NB4 (cell line): Measurements from ENCODE around the gene ALG1L2.
"Not testable (repeated sequence)": the region's sequence is repeated elsewhere in the genome, so short reads cannot be mapped to it uniquely, and the experiment has no call there.

Source experiments
- POLR2A ChIP-seq: IDR thresholded peaks from 2 replicates; pipeline ENCODE4 v1.6.1; 2011; ENCODE audit warnings: mild to moderate bottlenecking; ENCODE audit not compliant: insufficient read length; ENCODE audit errors: extremely low read depth
- TF ChIP-seq, protein P1 (sequence below): IDR thresholded peaks from one replicate; pipeline ENCODE4 v1.5.1; 2012; ENCODE audit warnings: low read depth, low read length
- TF ChIP-seq, protein P2 (sequence below): IDR thresholded peaks from 2 replicates; pipeline ENCODE4 v1.6.1; 2011; ENCODE audit warnings: low read depth, low read length

DNA sequence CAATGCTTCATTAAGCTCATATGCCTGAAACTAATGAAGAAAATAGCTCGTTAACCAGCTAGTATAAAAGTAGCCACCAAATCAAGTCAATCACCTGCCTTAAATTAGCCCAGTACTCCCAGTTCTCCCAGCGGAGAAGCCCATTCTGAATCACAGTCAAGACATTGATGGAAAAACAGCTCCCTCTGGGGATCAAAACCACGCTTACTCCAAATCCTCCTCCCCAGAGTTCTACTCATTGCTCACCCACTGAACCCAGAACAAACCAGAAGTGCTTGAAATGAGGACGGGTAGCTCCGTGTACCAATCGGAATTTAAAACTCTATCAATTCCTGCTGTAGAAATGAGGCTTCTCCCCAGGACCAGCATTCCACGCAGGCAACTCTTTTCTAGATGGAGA lies 54.7 kb downstream of the ALG1L2 start:
- TF ChIP-seq, protein P1, sequence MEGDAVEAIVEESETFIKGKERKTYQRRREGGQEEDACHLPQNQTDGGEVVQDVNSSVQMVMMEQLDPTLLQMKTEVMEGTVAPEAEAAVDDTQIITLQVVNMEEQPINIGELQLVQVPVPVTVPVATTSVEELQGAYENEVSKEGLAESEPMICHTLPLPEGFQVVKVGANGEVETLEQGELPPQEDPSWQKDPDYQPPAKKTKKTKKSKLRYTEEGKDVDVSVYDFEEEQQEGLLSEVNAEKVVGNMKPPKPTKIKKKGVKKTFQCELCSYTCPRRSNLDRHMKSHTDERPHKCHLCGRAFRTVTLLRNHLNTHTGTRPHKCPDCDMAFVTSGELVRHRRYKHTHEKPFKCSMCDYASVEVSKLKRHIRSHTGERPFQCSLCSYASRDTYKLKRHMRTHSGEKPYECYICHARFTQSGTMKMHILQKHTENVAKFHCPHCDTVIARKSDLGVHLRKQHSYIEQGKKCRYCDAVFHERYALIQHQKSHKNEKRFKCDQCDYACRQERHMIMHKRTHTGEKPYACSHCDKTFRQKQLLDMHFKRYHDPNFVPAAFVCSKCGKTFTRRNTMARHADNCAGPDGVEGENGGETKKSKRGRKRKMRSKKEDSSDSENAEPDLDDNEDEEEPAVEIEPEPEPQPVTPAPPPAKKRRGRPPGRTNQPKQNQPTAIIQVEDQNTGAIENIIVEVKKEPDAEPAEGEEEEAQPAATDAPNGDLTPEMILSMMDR, result not testable (repeated sequence)
- not testable (repeated sequence) for TF ChIP-seq POLR2A
- TF ChIP-seq, protein P2, sequence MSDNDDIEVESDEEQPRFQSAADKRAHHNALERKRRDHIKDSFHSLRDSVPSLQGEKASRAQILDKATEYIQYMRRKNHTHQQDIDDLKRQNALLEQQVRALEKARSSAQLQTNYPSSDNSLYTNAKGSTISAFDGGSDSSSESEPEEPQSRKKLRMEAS, result not testable (repeated sequence)
